HG03097 (cell line): ENCODE measurements around the gene PTBP1.

Experiments
- ATAC-seq: cut with Tn5 transposase; IDR thresholded peaks from one replicate; pipeline ENCODE4 v1.9.1; 2021; ENCODE audit not compliant: unreplicated experiment, low FRiP score

PTBP1 gene

GRCh38 chr19:795691-796581, 1.3 kb upstream of the PTBP1 start:
- no peak for ATAC-seq

DNA sequence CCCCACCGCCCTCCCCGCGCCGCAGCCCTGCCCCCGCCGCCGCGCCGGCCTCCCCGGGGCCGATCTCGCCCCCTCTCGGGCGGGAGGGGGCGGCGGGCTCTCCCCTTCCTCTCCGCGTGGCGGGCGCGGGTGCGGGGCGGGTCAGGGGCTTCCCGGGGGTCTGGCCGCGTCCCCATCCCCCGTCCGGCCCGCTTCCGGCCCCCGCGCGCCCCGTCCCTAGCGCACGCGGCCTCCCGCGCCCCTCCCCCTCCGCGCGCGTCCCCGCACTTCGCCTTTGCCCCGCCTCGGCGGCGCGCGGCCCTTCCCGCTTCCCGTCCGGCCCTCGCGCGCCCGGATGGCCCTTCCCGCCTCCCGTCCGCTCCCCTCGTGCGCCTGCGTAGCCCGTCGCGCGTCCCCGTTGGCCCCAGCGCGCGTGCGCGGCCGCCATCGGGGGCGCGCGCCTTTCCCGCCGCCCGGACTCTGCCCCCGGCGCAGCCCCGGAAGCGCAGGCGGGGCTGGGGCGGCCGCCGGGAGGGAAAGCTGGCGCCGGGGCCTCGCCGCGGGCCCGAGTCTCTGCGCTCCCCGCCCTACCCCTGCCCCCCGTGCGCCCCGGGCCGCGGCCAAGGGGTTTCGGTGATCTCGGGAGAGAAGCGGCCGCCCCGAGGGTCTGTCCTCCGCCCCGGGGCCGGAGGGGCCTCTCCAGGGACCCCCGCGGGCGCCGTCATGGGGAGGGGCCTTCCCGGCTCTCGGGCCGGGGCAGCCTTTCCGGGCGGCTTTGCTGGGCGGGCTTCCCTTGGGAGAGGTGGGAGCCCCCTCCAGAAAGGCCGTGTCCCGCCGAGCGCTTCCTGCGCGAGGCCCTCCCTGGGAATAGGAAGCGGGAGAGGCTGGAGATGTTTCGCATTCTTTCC, 519 bp downstream of the PTBP1 start:
- peak; percentile 35 for ATAC-seq

- no peak for ATAC-seq
Measured at GRCh38 chr19:798415-799075, 1.3 kb downstream of the PTBP1 start.

GRCh38 chr19:799076-799881, 2.0 kb downstream of the PTBP1 start:
- no peak for ATAC-seq

DNA sequence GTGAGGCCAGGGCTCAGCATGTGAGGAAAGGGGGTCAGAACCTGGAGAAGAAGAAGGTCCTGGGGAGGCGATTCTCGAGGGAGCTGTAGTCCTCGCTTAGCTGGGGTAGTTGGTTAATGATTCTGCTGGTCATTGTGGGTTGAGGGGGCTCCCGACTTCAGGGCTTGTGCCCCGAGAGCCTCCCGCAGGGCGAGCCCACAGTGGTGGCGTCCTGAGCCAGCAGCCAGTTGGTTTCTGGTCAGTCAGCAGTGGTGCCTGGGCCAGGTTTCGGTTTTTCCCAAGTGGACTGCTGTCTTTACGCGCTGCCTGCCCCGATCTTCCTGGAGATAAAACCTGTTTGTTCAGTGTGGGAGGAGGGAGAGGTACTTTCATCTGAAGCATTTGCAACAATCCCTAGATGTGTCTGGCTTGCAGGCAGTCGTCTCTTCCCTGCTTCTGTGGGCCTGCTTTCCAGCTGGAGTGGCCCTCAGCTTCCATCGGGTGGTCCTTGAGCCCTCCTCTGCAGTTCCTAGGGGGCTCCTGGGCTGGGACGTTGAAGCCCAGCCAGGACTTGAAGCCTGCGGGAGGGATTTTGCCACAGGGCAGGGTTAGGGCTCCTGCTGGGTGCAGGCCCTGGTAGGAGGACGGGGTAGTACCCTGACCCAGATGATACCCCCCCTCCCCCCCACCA, 3.2 kb downstream of the PTBP1 start:
- ATAC-seq: no peak

DNA sequence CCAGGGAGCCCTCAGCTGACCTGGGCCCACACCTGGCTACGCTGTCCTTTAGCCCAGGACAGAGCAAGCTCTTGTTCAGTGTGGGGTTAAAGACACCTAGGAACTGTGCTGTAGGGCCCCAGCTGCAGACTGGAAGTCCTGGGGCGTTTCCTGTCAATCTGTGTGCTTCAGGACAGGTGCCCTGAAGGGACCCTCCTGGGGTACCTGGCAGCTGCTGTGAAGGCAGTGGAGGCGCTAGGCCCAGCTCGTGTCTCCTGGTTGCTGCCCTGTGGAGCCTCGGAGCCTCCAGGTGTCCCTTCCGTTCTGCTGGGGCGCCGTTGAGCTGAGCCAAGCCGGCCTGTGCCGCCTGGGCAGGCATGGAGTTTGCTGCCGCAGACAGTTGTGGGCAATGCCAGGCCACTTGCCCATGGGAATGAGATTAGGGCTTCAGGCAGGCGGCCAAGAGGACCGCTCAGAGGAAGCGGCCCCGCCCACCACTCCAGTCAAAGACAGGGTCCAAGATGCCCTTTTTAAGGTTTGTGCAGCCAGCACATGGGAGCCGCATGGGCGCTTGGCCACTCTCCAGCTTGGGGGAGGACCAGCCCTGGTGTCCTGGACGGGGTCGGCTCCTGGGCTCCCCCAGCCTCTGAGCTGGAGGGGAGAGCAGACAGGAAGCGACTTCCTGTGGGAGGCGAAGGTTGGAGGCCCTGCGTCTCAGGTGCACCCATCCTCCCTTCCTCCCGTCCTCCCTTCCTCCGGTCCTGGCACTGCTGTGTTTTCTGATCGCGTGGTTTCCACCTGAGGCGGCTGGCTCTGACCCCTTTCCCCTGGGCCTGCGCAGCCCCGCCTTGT, 4.0 kb downstream of the PTBP1 start:
- no peak for ATAC-seq

- ATAC-seq: no peak
Measured at GRCh38 chr19:801861-802497, 4.7 kb downstream of the PTBP1 start.

DNA sequence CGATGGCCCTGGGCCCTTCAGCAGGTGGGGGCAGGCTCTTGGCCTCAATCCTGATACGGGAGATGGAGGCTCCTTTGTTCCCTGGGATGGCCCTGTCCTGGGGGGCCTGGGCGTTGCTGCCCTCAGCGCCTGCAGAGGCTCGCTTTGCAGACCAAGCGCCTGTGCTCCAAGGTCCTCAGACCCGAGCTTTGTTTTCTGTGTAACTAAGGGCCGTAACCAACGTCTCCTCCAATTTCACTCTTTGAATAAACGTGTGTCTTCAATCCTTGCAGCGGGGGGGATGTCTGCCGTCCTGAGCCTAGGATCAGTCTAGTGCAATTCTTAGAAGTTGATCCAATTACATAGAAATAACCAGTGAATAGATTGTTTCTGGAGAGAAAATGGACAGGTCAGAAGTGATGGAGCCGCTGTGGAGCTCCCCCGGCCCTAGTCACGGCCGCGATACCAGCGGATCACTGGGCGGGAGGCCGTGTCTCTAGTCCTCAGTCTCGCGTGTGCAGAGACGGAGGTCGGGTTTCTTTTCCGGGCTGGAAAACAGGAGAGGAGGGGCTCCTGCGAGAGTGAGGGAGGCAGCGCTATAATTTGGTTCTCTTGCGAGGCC, 5.3 kb downstream of the PTBP1 start:
- ATAC-seq: no peak

GRCh38 chr19:803099-803561, 5.9 kb downstream of the PTBP1 start:
- ATAC-seq: no peak

GRCh38 chr19:803686-804418, 6.6 kb downstream of the PTBP1 start:
- no peak for ATAC-seq

- no peak for ATAC-seq
Measured at GRCh38 chr19:804419-805165, 7.3 kb downstream of the PTBP1 start.

- no peak for ATAC-seq
Measured at GRCh38 chr19:805166-805551, 7.9 kb downstream of the PTBP1 start.

GRCh38 chr19:805600-806550, 8.6 kb downstream of the PTBP1 start:
- no peak for ATAC-seq

DNA sequence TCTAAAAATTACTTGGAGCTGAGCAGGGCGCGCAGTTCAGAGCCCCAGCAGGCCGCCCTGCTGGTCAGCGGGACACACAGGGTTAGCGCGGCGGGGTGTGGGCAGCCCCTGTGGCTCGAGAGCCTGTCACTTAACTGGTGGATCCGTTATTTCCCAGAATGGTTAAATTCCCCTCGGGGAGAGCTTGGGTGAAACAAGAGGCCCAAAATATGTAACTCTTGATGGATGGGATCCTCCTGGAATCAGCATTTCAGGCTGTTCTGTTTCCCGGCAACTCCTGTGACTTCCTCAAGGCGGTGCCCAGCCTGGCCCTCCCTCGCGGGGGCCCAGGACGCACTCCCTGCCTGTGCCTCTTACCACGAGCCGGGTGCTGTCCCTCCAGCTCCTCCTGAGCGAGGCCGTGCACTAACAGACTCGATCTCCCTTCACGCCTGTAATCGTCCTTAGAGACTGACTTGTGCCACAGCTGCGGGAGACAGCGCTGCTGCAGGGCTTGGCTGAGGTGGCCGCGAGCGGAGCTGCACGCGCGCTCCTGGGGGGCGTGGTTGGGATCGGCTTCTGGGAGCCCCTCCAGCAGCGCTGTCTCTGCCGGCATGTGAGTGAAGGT, 9.7 kb downstream of the PTBP1 start:
- no peak for ATAC-seq
